WI38 (cell line): Measurements from ENCODE around the gene ZBED4.

ENCODE experiments used
- H3K4me3 ChIP-seq: 2 replicates; pipeline ENCODE4 v1.5.1; 2011; ENCODE audit warnings: low read depth, mild to moderate bottlenecking, control low read depth, low read length
- CTCF ChIP-seq: IDR thresholded peaks from 2 replicates; pipeline ENCODE4 v1.5.1; 2012; ENCODE audit warnings: low read depth, mild to moderate bottlenecking, control low read depth, low read length

Gene ZBED4

GRCh38 chr22:49892226-49892899, 38.7 kb downstream of the ZBED4 start:
- H3K4me3 ChIP-seq, result no peak overlapping the region
- no peak for TF ChIP-seq CTCF

- no peak overlapping the region for H3K4me3 ChIP-seq
- no peak for TF ChIP-seq CTCF
Measured at GRCh38 chr22:49893025-49893424, 39.4 kb downstream of the ZBED4 start.

- H3K4me3 ChIP-seq, result no peak overlapping the region
- no peak for TF ChIP-seq CTCF
Measured at GRCh38 chr22:49894322-49895054, 40.8 kb downstream of the ZBED4 start.

- no peak overlapping the region for H3K4me3 ChIP-seq
- no peak for TF ChIP-seq CTCF
Measured at GRCh38 chr22:49896201-49896600, 42.6 kb downstream of the ZBED4 start.

GRCh38 chr22:49897015-49897684, 43.5 kb downstream of the ZBED4 start:
- TF ChIP-seq CTCF, result no peak
- no peak overlapping the region for H3K4me3 ChIP-seq

- TF ChIP-seq CTCF, result no peak
- no peak overlapping the region for H3K4me3 ChIP-seq
Measured at GRCh38 chr22:49899530-49899929, 45.9 kb downstream of the ZBED4 start.
